GM23338 (cell line): ENCODE measurements around the gene SLC6A1. TPM values are rescaled to one million over a fixed set of nuclear protein-coding genes. Genes with fewer than 3 reads are reported as not detected.

Experiments used
- ATAC-seq: fragments of 200-7000 bp; cut with Tn5 transposase; 3 replicates; pipeline ENCODE4 v1.9.1; 2020
- DNase-seq: peaks from one replicate; pipeline ENCODE4 v3.0.0-alpha.2; 2015; ENCODE audit warnings: low spot score
- H2AFZ ChIP-seq: fragments of 200-600 bp; sonication (generic); 2 replicates; pipeline ENCODE4 v1.8.0; 2016; ENCODE audit warnings: antibody characterized with exemption, mild to moderate bottlenecking, moderate library complexity
- H3F3A ChIP-seq: fragments of 200-600 bp; sonication (generic); replicated peaks from 2 replicates; pipeline ENCODE4 v1.8.0; 2017; ENCODE audit warnings: antibody characterized with exemption, mixed run types, low read depth
- H3K27ac ChIP-seq: fragments of 200-600 bp; sonication (generic); 2 replicates; pipeline ENCODE4 v1.6.1; 2016; ENCODE audit warnings: low read depth
- H3K27me3 ChIP-seq: fragments of 200-600 bp; sonication (generic); 2 replicates; pipeline ENCODE4 v1.8.0; 2016; ENCODE audit warnings: mild to moderate bottlenecking, mixed run types, moderate library complexity; ENCODE audit not compliant: insufficient read depth
- H3K36me3 ChIP-seq: fragments of 200-600 bp; sonication (generic); 2 replicates; pipeline ENCODE4 v1.8.0; 2016; ENCODE audit warnings: mild to moderate bottlenecking; ENCODE audit not compliant: insufficient read depth
- H3K4me1 ChIP-seq: fragments of 200-600 bp; sonication (generic); 2 replicates; pipeline ENCODE4 v1.8.0; 2016; ENCODE audit warnings: mild to moderate bottlenecking, moderate library complexity; ENCODE audit not compliant: insufficient read depth
- H3K4me2 ChIP-seq: fragments of 200-600 bp; sonication (generic); 2 replicates; pipeline ENCODE4 v1.7.1; 2017; ENCODE audit warnings: mixed run types
- H3K4me3 ChIP-seq: fragments of 200-600 bp; sonication (generic); 2 replicates; pipeline ENCODE4 v1.6.1; 2016; ENCODE audit warnings: mixed run types
- H3K79me2 ChIP-seq: fragments of 200-600 bp; sonication (generic); replicated peaks from 2 replicates; pipeline ENCODE4 v1.8.0; 2017; ENCODE audit warnings: mild to moderate bottlenecking; ENCODE audit not compliant: insufficient read depth
- H3K9me2 ChIP-seq: fragments of 200-600 bp; sonication (generic); 2 replicates; pipeline ENCODE4 v1.8.0; 2017; ENCODE audit not compliant: insufficient read depth
- H4K20me1 ChIP-seq: fragments of 200-600 bp; sonication (generic); replicated peaks from 2 replicates; pipeline ENCODE4 v1.8.0; 2017; ENCODE audit warnings: mild to moderate bottlenecking; ENCODE audit not compliant: insufficient read depth
- H3K27ac Mint-ChIP-seq: 2 replicates; pipeline ENCODE4 v1.8.0; 2020; ENCODE audit warnings: inconsistent platforms, mild to moderate bottlenecking, moderate library complexity, mixed read lengths
- H3K27me3 Mint-ChIP-seq: 3 replicates; pipeline ENCODE4 v1.8.0; 2022; ENCODE audit warnings: low read depth, mild to moderate bottlenecking, moderate library complexity, mixed read lengths, inconsistent platforms; ENCODE audit not compliant: insufficient read depth, poor library complexity
- H3K36me3 Mint-ChIP-seq: 3 replicates; pipeline ENCODE4 v1.8.0; 2021; ENCODE audit warnings: low read depth, mild to moderate bottlenecking, inconsistent platforms, moderate library complexity, mixed read lengths
- H3K4me1 Mint-ChIP-seq: 3 replicates; pipeline ENCODE4 v1.8.0; 2020; ENCODE audit warnings: mild to moderate bottlenecking, inconsistent platforms, mixed read lengths
- H3K4me3 Mint-ChIP-seq: 3 replicates; pipeline ENCODE4 v1.8.0; 2021; ENCODE audit warnings: moderate library complexity, mild to moderate bottlenecking, inconsistent platforms, mixed read lengths
- H3K9me3 Mint-ChIP-seq: 3 replicates; pipeline ENCODE4 v1.8.0; 2020; ENCODE audit warnings: moderate library complexity, mild to moderate bottlenecking, inconsistent platforms, mixed read lengths
- CREB1 ChIP-seq: fragments of 250-450 bp; sonication (Bioruptor Pico); IDR thresholded peaks from 2 replicates; pipeline ENCODE4 v1.5.0; 2020; ENCODE audit warnings: low read depth, mild to moderate bottlenecking, moderate library complexity
- CTCF ChIP-seq, 2 experiments: fragments of 200-600 bp in 1 of 2; sonication (generic) in 1 of 2; conservative IDR thresholded peaks; 2 replicates each; pipeline versions ENCODE4 v1.5.1 to v1.6.1; 2016 to 2017; ENCODE audit warnings: antibody characterized with exemption in 2 of 2, low read depth in 2 of 2, mild to moderate bottlenecking in 2 of 2, moderate library complexity in 1 of 2
- EZH2 ChIP-seq: fragments of 200-600 bp; sonication (generic); IDR thresholded peaks from one replicate; pipeline ENCODE4 v1.8.0; 2017; ENCODE audit warnings: antibody characterized with exemption, mild to moderate bottlenecking, low read depth; ENCODE audit not compliant: unreplicated experiment
- JUNB ChIP-seq: IDR thresholded peaks from one replicate; pipeline ENCODE4 v1.6.1; 2016; ENCODE audit warnings: antibody characterized with exemption; ENCODE audit not compliant: unreplicated experiment
- STAT1 ChIP-seq: IDR thresholded peaks from one replicate; pipeline ENCODE4 v1.6.1; 2016; ENCODE audit warnings: antibody characterized with exemption; ENCODE audit not compliant: unreplicated experiment
- ZNF114 ChIP-seq: fragments of 250-450 bp; sonication (Bioruptor Pico); IDR thresholded peaks from 2 replicates; pipeline ENCODE4 v1.5.0; 2020; ENCODE audit warnings: mild to moderate bottlenecking, moderate library complexity
- ZNF331 ChIP-seq: fragments of 250-450 bp; sonication (Bioruptor Pico); IDR thresholded peaks from 2 replicates; pipeline ENCODE4 v1.5.0; 2020; ENCODE audit warnings: low read depth, mild to moderate bottlenecking, moderate library complexity
- polyA plus RNA-seq: library from polyadenylated mRNA; unstranded; fragments of >200 nt; fragmentation: Nextera tagmentation; extraction: Ambion mirVana; gene quantifications from 2 replicates; pipeline ENCODE4 v1.2.1, GENCODE V29; 2016
- total RNA-seq: library from RNA; depleted of rRNA; stranded (reverse); fragments of >200 nt; shearing (Covaris generic); gene quantifications from 2 replicates; pipeline ENCODE4 v1.2.3, GENCODE V29; 2014
- TF ChIP-seq, protein P1 (sequence below): fragments of 250-450 bp; sonication (Bioruptor Pico); IDR thresholded peaks from 2 replicates; pipeline ENCODE4 v1.5.0; 2020; ENCODE audit warnings: mild to moderate bottlenecking, moderate library complexity

Gene SLC6A1
- total and polyA plus RNA-seq, 2 experiments from 2014 or later: 0.16 to 0.28 TPM

DNA sequence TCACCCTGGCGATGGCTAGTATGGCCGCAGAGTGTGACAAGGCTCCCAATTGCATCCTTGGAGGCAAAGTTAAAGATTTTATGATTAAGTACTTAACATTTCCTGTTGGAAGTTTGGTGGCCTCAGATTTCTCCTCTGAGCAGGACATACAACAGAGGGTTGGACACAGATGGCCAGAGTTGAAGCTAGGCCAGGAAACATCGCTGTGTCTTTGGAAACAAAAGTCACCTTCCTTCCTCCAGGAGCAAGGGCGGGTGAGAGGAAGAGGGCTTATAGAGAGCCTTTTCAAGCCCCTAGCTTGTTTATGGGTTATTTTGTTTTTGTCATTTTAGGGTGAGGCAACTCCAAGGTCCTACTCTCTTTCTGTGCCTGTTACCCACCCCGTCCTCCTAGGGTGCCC lies 24.2 kb downstream of the SLC6A1 start (continued):
- TF ChIP-seq, protein P1, sequence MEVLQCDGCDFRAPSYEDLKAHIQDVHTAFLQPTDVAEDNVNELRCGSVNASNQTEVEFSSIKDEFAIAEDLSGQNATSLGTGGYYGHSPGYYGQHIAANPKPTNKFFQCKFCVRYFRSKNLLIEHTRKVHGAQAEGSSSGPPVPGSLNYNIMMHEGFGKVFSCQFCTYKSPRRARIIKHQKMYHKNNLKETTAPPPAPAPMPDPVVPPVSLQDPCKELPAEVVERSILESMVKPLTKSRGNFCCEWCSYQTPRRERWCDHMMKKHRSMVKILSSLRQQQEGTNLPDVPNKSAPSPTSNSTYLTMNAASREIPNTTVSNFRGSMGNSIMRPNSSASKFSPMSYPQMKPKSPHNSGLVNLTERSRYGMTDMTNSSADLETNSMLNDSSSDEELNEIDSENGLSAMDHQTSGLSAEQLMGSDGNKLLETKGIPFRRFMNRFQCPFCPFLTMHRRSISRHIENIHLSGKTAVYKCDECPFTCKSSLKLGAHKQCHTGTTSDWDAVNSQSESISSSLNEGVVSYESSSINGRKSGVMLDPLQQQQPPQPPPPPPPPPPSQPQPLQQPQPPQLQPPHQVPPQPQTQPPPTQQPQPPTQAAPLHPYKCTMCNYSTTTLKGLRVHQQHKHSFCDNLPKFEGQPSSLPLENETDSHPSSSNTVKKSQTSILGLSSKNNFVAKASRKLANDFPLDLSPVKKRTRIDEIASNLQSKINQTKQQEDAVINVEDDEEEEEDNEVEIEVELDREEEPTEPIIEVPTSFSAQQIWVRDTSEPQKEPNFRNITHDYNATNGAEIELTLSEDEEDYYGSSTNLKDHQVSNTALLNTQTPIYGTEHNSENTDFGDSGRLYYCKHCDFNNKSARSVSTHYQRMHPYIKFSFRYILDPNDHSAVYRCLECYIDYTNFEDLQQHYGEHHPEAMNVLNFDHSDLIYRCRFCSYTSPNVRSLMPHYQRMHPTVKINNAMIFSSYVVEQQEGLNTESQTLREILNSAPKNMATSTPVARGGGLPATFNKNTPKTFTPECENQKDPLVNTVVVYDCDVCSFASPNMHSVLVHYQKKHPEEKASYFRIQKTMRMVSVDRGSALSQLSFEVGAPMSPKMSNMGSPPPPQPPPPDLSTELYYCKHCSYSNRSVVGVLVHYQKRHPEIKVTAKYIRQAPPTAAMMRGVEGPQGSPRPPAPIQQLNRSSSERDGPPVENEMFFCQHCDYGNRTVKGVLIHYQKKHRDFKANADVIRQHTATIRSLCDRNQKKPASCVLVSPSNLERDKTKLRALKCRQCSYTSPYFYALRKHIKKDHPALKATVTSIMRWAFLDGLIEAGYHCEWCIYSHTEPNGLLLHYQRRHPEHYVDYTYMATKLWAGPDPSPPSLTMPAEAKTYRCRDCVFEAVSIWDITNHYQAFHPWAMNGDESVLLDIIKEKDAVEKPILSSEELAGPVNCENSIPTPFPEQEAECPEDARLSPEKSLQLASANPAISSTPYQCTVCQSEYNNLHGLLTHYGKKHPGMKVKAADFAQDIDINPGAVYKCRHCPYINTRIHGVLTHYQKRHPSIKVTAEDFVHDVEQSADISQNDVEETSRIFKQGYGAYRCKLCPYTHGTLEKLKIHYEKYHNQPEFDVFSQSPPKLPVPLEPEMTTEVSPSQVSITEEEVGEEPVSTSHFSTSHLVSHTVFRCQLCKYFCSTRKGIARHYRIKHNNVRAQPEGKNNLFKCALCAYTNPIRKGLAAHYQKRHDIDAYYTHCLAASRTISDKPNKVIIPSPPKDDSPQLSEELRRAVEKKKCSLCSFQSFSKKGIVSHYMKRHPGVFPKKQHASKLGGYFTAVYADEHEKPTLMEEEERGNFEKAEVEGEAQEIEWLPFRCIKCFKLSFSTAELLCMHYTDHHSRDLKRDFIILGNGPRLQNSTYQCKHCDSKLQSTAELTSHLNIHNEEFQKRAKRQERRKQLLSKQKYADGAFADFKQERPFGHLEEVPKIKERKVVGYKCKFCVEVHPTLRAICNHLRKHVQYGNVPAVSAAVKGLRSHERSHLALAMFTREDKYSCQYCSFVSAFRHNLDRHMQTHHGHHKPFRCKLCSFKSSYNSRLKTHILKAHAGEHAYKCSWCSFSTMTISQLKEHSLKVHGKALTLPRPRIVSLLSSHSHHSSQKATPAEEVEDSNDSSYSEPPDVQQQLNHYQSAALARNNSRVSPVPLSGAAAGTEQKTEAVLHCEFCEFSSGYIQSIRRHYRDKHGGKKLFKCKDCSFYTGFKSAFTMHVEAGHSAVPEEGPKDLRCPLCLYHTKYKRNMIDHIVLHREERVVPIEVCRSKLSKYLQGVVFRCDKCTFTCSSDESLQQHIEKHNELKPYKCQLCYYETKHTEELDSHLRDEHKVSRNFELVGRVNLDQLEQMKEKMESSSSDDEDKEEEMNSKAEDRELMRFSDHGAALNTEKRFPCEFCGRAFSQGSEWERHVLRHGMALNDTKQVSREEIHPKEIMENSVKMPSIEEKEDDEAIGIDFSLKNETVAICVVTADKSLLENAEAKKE: no peak
- TF ChIP-seq CREB1 (CRISPR knock-in tag) (no peak), CTCF (conservative IDR thresholded peaks at IDR 0.05; ENCODE audit: low read depth in 2 of 2) (no peak), ZNF331 (CRISPR knock-in tag) (no peak), JUNB (no peak)

- no peaks in the 10 kb centered on the region for H3K27me3 Mint-ChIP-seq
- Histone ChIP-seq H3K4me3 (no peak overlapping the region), H3F3A (no peaks in the 10 kb centered on the region), H3K4me2 (no peak overlapping the region), H2AFZ (no peak overlapping the region), H3K27me3 (no peaks in the 10 kb centered on the region), H3K27ac (no peak overlapping the region), H3K9me2 (no peaks in the 10 kb centered on the region), H3K79me2 (no peaks in the 10 kb centered on the region), H3K36me3 (no peaks in the 10 kb centered on the region), H4K20me1 (no peaks in the 10 kb centered on the region), H3K4me1 (no peaks in the 10 kb centered on the region)
- H3K4me3 Mint-ChIP-seq: no peak overlapping the region
- H3K9me3 Mint-ChIP-seq: no peaks in the 10 kb centered on the region
- H3K4me1 Mint-ChIP-seq: no peaks in the 10 kb centered on the region
- H3K36me3 Mint-ChIP-seq: no peaks in the 10 kb centered on the region
- no peak for DNase-seq
- no peak overlapping the region for H3K27ac Mint-ChIP-seq
- ATAC-seq: no peak
- TF ChIP-seq STAT1 (no peak), CTCF (conservative IDR thresholded peaks at IDR 0.05; ENCODE audit: low read depth in 2 of 2) (no peak), ZNF331 (CRISPR knock-in tag) (no peak), ZNF114 (CRISPR knock-in tag) (no peak), EZH2 (no peak)
These were observed 26.7 kb downstream of the SLC6A1 start for GRCh38 chr3:11019116-11019819.
